Esophagus (tissue), 2 donors: ENCODE results near the gene CTSW. TPM values are rescaled to one million over a fixed set of nuclear protein-coding genes. Genes with fewer than 3 reads are reported as not detected.

Experiments used
- H3K27ac ChIP-seq, 2 donors: one replicate each; pipeline ENCODE4 v1.5.1; 2013; ENCODE audit warnings: low read depth in 2 of 2, mild to moderate bottlenecking in 2 of 2, inconsistent platforms in 1 of 2, low read length in 1 of 2, moderate library complexity in 1 of 2
- H3K27me3 ChIP-seq, 2 donors: one replicate each; pipeline ENCODE4 v1.6.1; 2013; ENCODE audit warnings: low read length in 2 of 2, control low read depth in 1 of 2, mild to moderate bottlenecking in 1 of 2; ENCODE audit not compliant: insufficient read depth in 2 of 2, control insufficient read depth in 1 of 2
- H3K36me3 ChIP-seq, 2 donors: one replicate each; pipeline ENCODE4 v1.6.1; 2013; ENCODE audit warnings: low read length in 1 of 2; ENCODE audit not compliant: control insufficient read depth in 2 of 2, insufficient read depth in 2 of 2
- H3K4me1 ChIP-seq, 2 donors: one replicate each; pipeline ENCODE4 v1.6.1; 2013; ENCODE audit warnings: low read length in 1 of 2; ENCODE audit not compliant: control insufficient read depth in 2 of 2, insufficient read depth in 2 of 2
- H3K4me3 ChIP-seq, 2 donors: one replicate each; pipeline ENCODE4 v1.5.1; 2013; ENCODE audit warnings: low read length in 2 of 2, mild to moderate bottlenecking in 2 of 2, low read depth in 1 of 2, moderate library complexity in 1 of 2
- H3K9me3 ChIP-seq, 2 donors: one replicate each; pipeline ENCODE4 v1.6.1; 2013; ENCODE audit warnings: mild to moderate bottlenecking in 2 of 2, low read depth in 1 of 2, low read length in 1 of 2, moderate library complexity in 1 of 2; ENCODE audit not compliant: control insufficient read depth in 2 of 2, insufficient read depth in 1 of 2
- WGBS, 2 donors: extraction: QIAGEN DNeasy Blood & Tissue Kit; methylation state at CpG; one replicate each; pipeline ENCODE4 v1.1.7; 2013; 5-methylcytosine and 5-hydroxymethylcytosine counted together
- polyA plus RNA-seq, 2 donors: library from polyadenylated mRNA; stranded (reverse); fragments of 200-250 nt; gene quantifications; one replicate each; pipeline ENCODE4 v1.2.3, GENCODE V29; 2013
- donor health status: healthy with polysubstance abuse.
- donor health status: Bipolar disorder and iron deficiency.

Gene CTSW
- polyA plus RNA-seq, 2 donors: 1.3 to 1.7 TPM

DNA sequence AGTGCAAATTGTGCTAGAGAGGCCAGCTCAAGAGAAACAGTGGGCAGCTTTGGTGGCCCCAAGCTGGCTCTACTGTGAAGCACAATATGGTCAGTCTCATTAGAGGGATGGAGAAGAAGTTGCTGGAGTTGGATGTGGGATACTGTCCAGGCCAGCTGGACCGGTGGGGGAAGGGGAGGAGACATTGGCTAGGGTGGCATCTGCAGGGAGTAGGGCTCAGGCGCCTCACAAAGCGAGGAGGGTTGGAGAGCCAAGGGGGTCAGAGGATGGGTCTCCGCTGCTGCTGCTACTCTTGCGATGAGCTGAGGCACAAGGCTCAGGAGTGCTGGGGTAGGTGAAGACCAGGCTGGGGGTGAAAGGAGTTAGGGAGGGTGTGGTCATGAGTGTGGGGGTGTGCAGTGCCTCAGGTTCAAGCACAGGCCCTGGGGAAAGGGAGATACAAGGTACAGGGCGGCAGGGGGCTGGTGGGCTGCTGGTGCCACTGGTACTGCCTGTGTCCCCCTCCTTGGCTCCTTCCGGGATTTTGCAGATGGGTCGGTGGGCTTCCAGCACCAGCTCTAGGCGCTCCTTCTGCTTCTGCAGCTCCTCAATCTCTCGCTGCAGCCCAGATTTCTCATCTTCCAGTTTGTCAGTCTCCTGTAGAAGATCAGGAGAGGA, 13.2 kb downstream of the CTSW start:
- Histone ChIP-seq H3K27me3 (no peaks in the 10 kb centered on the region), H3K4me1 (peaks cover 7 to 11% of the 10 kb centered on the region in 2 donors), H3K9me3 (no peaks in the 10 kb centered on the region), H3K27ac (peak overlapping the region in 1 of 2 donors; percentile 98), H3K4me3 (no peak overlapping the region), H3K36me3 (no peaks in the 10 kb centered on the region)
- 72 to 77% methylated on average over 10 of the region's 10 CpGs for WGBS, 2 donors

DNA sequence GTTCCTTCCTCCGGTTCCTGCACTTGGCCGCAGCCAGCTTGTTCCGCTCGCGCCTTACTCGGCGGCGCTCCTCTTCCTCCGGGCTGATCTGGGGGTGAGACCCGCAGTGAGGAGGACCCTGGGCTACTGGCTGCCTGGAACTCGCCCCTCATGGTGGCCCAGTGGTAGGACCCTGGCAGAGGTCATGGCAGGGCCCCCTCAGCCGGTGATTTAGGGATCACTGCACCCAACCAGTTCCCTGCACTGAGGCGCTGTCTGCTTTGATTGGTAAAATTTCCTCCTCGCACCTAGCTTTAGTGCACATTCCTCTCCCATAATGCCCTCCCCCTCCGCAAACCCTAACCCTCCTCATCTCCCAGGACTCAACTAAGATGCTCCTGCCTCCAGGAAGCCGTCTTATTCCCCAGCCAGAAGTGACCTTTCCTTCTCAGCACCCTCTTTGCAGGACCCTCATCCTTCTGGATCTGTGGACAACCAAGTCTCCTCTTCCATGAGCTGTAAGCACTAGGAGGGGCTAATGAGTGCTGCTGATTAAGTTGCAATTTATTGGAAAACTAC, 14.5 kb downstream of the CTSW start:
- H3K27ac ChIP-seq: peak overlapping the region; percentile 74 to 83
- 72 to 76% methylated on average over 16 of the region's 16 CpGs for WGBS, 2 donors
- no peaks in the 10 kb centered on the region for H3K9me3 ChIP-seq
- H3K4me1 ChIP-seq: peaks cover 7 to 10% of the 10 kb centered on the region in 2 donors
- no peaks in the 10 kb centered on the region for H3K27me3 ChIP-seq
- no peaks in the 10 kb centered on the region for H3K36me3 ChIP-seq
- peak overlapping the region in 1 of 2 donors; percentile 2 for H3K4me3 ChIP-seq

- no peaks in the 10 kb centered on the region for H3K36me3 ChIP-seq
- H3K4me1 ChIP-seq: peaks cover 7 to 15% of the 10 kb centered on the region in 2 donors
- H3K4me3 ChIP-seq: no peak overlapping the region
- no peaks in the 10 kb centered on the region for H3K27me3 ChIP-seq
- WGBS, 2 donors: 86 to 88% methylated on average over 5 of the region's 5 CpGs
- no peak overlapping the region for H3K27ac ChIP-seq
- H3K9me3 ChIP-seq: no peaks in the 10 kb centered on the region
Observed at GRCh38 chr11:65895482-65895981, 15.9 kb downstream of the CTSW start.

DNA sequence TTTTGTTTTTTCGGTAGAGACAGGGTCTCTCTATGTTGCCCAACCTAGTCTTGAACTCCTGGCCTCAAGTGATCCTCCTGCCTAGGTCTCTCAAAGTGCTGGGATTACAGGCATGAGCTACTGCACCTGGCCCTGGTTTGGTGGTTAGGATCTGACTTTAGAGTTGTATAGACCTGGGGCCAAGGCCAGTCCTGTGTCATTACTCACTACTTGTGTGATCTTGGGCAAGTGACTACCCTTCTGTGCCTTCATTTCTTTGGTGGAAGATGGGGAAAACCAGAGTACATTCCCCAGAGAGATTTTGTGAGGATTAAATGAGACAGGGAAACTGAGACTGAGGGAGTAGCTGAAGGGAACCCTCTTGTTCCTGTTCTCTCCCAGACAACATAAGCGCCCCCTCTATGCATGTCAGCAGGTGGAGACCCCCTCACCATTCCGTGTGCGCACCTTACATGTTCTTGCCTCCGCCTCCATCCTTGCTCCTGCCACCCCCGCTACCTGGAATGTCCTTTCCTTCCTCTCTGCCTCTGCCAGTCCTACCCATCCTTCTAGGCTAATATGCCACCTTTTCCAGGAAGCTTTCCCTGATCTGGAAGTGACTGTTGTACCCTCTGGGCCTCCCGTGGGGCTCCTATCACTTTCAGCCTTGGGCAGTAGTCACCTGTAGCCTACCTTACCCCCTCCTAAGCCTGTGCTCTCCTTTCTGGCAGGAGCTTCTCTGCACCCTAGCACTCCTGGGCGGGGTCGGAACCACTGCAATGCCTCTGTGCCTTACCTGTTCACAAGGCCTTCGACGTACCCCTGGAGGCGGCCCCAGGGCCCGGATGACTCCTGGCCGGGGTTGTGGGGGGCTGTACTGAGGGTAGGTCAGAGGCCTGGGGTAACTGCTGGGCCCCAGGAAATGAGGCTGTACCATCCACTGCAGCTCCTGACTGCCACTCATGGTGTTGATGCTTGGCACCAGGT, 16.7 kb downstream of the CTSW start:
- no peaks in the 10 kb centered on the region for H3K27me3 ChIP-seq
- H3K4me3 ChIP-seq: no peak overlapping the region
- H3K9me3 ChIP-seq: no peaks in the 10 kb centered on the region
- H3K27ac ChIP-seq: no peak overlapping the region
- 87 to 91% methylated on average over 14 of the region's 14 CpGs for WGBS, 2 donors
- peaks cover 7 to 13% of the 10 kb centered on the region in 2 donors for H3K4me1 ChIP-seq
- H3K36me3 ChIP-seq: no peaks in the 10 kb centered on the region

DNA sequence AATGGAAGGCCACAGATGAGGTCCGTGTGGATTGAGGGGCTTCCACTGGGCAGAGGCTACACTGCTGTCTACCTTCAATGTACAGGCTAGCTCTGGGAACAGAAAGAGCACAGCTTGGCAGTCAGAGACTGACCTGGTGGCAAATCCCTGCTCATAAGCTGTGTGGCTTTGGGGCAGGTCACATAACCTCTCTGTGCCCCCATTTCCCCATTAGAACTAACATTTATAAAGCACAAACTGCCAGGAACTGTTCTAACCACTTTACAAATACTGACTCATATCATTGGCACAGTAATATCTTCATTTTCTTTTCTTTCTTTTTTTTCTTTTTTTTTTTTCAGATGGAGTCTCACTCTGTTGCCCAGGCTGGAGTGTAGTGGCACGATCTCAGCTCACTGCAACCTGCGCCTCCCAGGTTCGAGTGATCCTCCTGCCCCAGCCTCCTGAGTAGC, 17.4 kb downstream of the CTSW start:
- Histone ChIP-seq H3K9me3 (no peaks in the 10 kb centered on the region), H3K4me3 (no peak overlapping the region), H3K27ac (no peak overlapping the region), H3K27me3 (no peaks in the 10 kb centered on the region), H3K4me1 (peaks cover 2 to 8% of the 10 kb centered on the region in 2 donors), H3K36me3 (no peaks in the 10 kb centered on the region)
- WGBS, 2 donors: 72 to 81% methylated on average over 4 of the region's 4 CpGs

GRCh38 chr11:65898656-65899355, 19.2 kb downstream of the CTSW start:
- peak overlapping the region; percentile 40 to 96 for H3K27ac ChIP-seq
- no peaks in the 10 kb centered on the region for H3K36me3 ChIP-seq
- peak overlapping the region; percentile 59 to 69 for H3K4me3 ChIP-seq
- WGBS, 2 donors: 23 to 30% methylated on average over 21 to 28 of the region's 28 CpGs
- peaks cover 2 to 10% of the 10 kb centered on the region in 2 donors for H3K4me1 ChIP-seq
- H3K27me3 ChIP-seq: no peaks in the 10 kb centered on the region
- no peaks in the 10 kb centered on the region for H3K9me3 ChIP-seq

- peak overlapping the region; percentile 59 to 69 for H3K4me3 ChIP-seq
- H3K9me3 ChIP-seq: no peaks in the 10 kb centered on the region
- H3K27me3 ChIP-seq: no peaks in the 10 kb centered on the region
- WGBS, 2 donors: 1 to 2% methylated on average over 57 to 78 of the region's 78 CpGs
- peak overlapping the region; percentile 89 to 96 for H3K27ac ChIP-seq
- H3K36me3 ChIP-seq: no peaks in the 10 kb centered on the region
- peaks cover 0 to 10% of the 10 kb centered on the region in 2 donors for H3K4me1 ChIP-seq
Observed at GRCh38 chr11:65899356-65900124, 19.9 kb downstream of the CTSW start.

GRCh38 chr11:65900125-65900898, 20.7 kb downstream of the CTSW start, which contains the start of gene FOSL1:
Gene FOSL1, minus strand, starts transcription at chr11:65900388. Its CDS starts 49 bp downstream, at chr11:65900339.
- H3K36me3 ChIP-seq: no peaks in the 10 kb centered on the region
- WGBS, 2 donors: 2% methylated on average over 69 to 80 of the region's 80 CpGs
- H3K4me3 ChIP-seq: peak within 1 kb of the TSS; percentile 59 to 69
- peak within 1 kb of the TSS; percentile 89 to 96 for H3K27ac ChIP-seq
- H3K4me1 ChIP-seq: peaks cover 0 to 10% of the 10 kb centered on the region in 2 donors
- H3K27me3 ChIP-seq: no peaks in the 10 kb centered on the region
- H3K9me3 ChIP-seq: no peaks in the 10 kb centered on the region
